ENCODE results near the gene PHKB. TPM values are rescaled to one million over a fixed set of nuclear protein-coding genes. Genes with fewer than 3 reads are reported as not detected.

PHKB gene
- total RNA-seq, 4 donors from 2014 or later = 74.1 to 126 (median 101) TPM

DNA sequence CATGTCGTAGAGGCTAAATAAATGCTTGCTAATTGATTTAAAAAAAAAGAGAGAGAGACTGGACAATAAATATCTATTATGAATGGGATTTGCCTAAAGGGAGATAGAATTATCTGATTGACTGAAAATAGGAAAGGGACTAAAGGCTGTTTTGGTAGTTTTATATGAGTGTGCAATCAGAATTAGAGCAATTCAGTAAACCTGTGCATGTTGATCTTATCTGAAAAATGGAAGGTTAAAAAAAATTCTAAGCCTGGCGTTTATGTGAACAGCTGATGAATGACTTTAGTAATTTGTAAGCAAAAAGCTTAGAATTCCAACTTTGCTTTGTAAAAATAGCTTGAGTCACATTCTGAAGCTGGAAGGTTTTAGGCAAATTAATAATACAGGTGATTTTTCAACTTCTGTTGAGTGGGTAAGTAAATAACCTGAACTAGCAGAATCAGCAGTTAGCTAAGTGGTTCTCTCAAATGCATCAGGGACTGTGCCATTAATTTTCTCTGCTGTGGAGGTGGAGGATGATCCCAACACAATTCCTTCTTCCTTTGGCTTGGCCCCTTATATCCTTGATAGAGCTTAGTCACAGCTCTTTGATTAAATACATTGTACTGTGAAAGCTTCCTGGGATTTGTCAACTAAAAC is 254.4 kb downstream of the PHKB start:
- Histone ChIP-seq H3K27ac (no peak overlapping the region), H3K9me3 (no peaks in the 10 kb centered on the region), H3K27me3 (no peaks in the 10 kb centered on the region), H3K4me3 (no peak overlapping the region), H3K4me1 (no peaks in the 10 kb centered on the region), H3K36me3 (no peaks in the 10 kb centered on the region)
- 50 to 70% methylated on average over 1 to 2 of the region's 2 CpGs for WGBS, 2 donors (ENCODE audit: low coverage in 1 of 2)
- in situ Hi-C loops (cut with MboI; ENCODE audit: low pct_ligation_motif_present in 1 of 4, low pct_unique_long_range_greater_than_20kb in 1 of 4, low sequenced_read_pairs in 3 of 4) = no loop called here
- intact Hi-C loops (cut with DNase I; ENCODE audit: low total_unique reads) = no loop called here
- no peak for DNase-seq
- TF ChIP-seq POLR2A (IDR thresholded peaks at IDR 0.05) (no peak), EP300 (IDR thresholded peaks at IDR 0.05; ENCODE audit: low read depth) (no peak), POLR2AphosphoS5 (IDR thresholded peaks at IDR 0.05) (no peak)
- TF ChIP-seq, protein P1, sequence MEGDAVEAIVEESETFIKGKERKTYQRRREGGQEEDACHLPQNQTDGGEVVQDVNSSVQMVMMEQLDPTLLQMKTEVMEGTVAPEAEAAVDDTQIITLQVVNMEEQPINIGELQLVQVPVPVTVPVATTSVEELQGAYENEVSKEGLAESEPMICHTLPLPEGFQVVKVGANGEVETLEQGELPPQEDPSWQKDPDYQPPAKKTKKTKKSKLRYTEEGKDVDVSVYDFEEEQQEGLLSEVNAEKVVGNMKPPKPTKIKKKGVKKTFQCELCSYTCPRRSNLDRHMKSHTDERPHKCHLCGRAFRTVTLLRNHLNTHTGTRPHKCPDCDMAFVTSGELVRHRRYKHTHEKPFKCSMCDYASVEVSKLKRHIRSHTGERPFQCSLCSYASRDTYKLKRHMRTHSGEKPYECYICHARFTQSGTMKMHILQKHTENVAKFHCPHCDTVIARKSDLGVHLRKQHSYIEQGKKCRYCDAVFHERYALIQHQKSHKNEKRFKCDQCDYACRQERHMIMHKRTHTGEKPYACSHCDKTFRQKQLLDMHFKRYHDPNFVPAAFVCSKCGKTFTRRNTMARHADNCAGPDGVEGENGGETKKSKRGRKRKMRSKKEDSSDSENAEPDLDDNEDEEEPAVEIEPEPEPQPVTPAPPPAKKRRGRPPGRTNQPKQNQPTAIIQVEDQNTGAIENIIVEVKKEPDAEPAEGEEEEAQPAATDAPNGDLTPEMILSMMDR (IDR thresholded peaks at IDR 0.05) = no peak

DNA sequence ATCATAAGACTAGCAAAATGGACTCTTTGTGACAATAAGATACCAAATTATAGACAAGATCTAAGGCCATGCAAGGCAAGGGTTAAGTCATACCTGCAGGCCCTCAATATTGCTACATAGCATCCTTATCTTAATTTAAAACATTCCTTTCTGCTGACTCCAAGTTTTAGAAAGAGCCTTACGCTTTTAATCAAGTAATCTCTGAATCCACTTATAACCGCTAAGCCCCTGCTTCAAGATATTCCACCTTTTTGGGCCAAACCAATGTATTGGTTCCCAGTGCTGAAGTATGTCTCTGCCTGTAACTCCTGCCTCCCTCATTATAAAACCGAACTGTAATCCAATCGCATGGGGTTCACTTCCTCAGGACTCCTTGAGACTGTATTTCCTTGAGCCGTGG is 255.4 kb downstream of the PHKB start:
- H3K27me3 ChIP-seq = no peaks in the 10 kb centered on the region
- H3K9me3 ChIP-seq = no peaks in the 10 kb centered on the region
- TF ChIP-seq POLR2A (IDR thresholded peaks at IDR 0.05) = no peak
- no peak for TF ChIP-seq POLR2AphosphoS5 (IDR thresholded peaks at IDR 0.05)
- no peak for TF ChIP-seq EP300 (IDR thresholded peaks at IDR 0.05; ENCODE audit: low read depth)
- TF ChIP-seq, protein P1 (IDR thresholded peaks at IDR 0.05) = no peak
- no peaks in the 10 kb centered on the region for H3K36me3 ChIP-seq
- in situ Hi-C loops (cut with MboI; ENCODE audit: low pct_ligation_motif_present in 1 of 4, low pct_unique_long_range_greater_than_20kb in 1 of 4, low sequenced_read_pairs in 3 of 4) (no loop called here), intact Hi-C loops (cut with DNase I; ENCODE audit: low total_unique reads) (no loop called here)
- DNase-seq = no peak
- WGBS, 2 donors (ENCODE audit: low coverage in 1 of 2) = 87 to 93% methylated on average over 3 to 5 of the region's 5 CpGs
- H3K27ac ChIP-seq = no peak overlapping the region
- no peaks in the 10 kb centered on the region for H3K4me1 ChIP-seq
- no peak overlapping the region for H3K4me3 ChIP-seq

DNA sequence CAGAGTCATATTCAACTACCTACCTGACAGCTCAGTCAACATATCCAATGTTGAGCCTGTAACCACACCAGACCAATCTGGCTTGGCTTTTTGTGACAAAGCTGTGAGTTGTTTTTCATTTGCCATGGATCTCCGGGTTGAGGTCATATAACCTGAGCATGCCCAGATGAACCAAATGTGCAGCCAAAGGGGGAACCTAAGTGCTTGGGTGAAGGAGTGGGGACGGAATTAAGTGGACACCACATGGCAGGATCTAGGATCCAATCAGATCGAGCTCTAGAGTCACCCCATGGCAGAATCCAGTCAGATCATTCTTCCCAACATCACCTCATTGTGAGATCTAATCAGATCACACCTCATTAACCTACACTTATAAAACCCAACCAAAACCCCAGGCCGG is 258.6 kb downstream of the PHKB start:
- no peaks in the 10 kb centered on the region for H3K9me3 ChIP-seq
- intact Hi-C loops (cut with DNase I; ENCODE audit: low total_unique reads) = no loop called here
- no peaks in the 10 kb centered on the region for H3K4me1 ChIP-seq
- in situ Hi-C loops (cut with MboI; ENCODE audit: low pct_ligation_motif_present in 1 of 4, low pct_unique_long_range_greater_than_20kb in 1 of 4, low sequenced_read_pairs in 3 of 4) = no loop called here
- no peak for DNase-seq
- 82 to 87% methylated on average over 3 to 4 of the region's 4 CpGs for WGBS, 2 donors (ENCODE audit: low coverage in 1 of 2)
- H3K27me3 ChIP-seq = no peaks in the 10 kb centered on the region
- no peaks in the 10 kb centered on the region for H3K36me3 ChIP-seq
- H3K27ac ChIP-seq = no peak overlapping the region
- TF ChIP-seq POLR2A (IDR thresholded peaks at IDR 0.05) = no peak
- TF ChIP-seq POLR2AphosphoS5 (IDR thresholded peaks at IDR 0.05) = no peak
- no peak for TF ChIP-seq EP300 (IDR thresholded peaks at IDR 0.05; ENCODE audit: low read depth)
- TF ChIP-seq, protein P1 (IDR thresholded peaks at IDR 0.05) = no peak
- no peak overlapping the region for H3K4me3 ChIP-seq

DNA sequence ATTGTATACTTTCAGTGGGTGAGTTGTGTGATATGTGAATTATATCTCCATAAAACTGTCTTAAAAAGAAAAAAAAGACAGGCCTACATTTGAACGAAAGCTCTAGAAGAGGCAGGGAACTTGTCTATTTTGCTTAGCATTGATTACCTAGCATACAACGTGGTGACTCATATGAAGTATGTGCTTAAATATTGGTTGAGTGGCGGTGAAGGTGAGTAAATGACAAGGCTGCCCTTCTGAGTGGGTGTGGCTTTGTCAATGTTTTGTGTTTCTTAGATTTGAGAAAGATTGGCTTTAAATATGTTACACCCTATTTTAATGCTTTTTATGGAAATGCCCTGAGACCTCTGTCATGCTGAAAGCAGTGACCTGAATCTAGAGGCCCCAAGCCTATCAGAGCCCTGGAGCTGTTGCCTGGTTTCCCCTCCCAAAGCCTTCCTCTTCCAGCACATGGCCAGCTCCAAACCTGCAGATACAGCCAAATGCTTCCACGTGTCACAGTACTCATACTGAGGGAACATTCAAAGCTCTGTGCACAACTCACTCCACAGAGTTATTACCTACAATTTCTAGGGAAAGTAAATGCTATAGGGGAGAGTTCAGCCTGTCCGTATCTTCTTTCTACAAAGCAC is 260.0 kb downstream of the PHKB start:
- intact Hi-C loops (cut with DNase I; ENCODE audit: low total_unique reads) = no loop called here
- Histone ChIP-seq H3K9me3 (no peaks in the 10 kb centered on the region), H3K27me3 (no peaks in the 10 kb centered on the region), H3K4me1 (no peaks in the 10 kb centered on the region), H3K27ac (no peak overlapping the region), H3K36me3 (no peaks in the 10 kb centered on the region), H3K4me3 (no peak overlapping the region)
- in situ Hi-C loops (cut with MboI; ENCODE audit: low pct_ligation_motif_present in 1 of 4, low pct_unique_long_range_greater_than_20kb in 1 of 4, low sequenced_read_pairs in 3 of 4) = no loop called here
- no peak for DNase-seq
- WGBS, 2 donors (ENCODE audit: low coverage in 1 of 2) = 63 to 67% methylated on average over 3 to 5 of the region's 5 CpGs
- TF ChIP-seq EP300 (IDR thresholded peaks at IDR 0.05; ENCODE audit: low read depth) (no peak), POLR2A (IDR thresholded peaks at IDR 0.05) (no peak), POLR2AphosphoS5 (IDR thresholded peaks at IDR 0.05) (no peak)
- TF ChIP-seq, protein P1 (IDR thresholded peaks at IDR 0.05) = no peak
